H54 (cell line): Measurements from ENCODE around the gene SPTAN1.

ENCODE experiments used
- DNase-seq: peaks from one replicate; pipeline ENCODE4 v3.0.0; 2011; ENCODE audit warnings: low spot score, mixed read lengths; ENCODE audit not compliant: insufficient read length
- FAIRE-seq: peaks from 3 replicates; lab custom pipeline; 2011; peaks lifted over from hg19 to GRCh38; lab: Jason Lieb, UNC
- POLR2A ChIP-seq: IDR thresholded peaks from 2 replicates; pipeline ENCODE4 v1.6.1; 2011; ENCODE audit warnings: low read depth, mild to moderate bottlenecking, low read length

The SPTAN1 gene

GRCh38 chr9:128627127-128627715 is 74.8 kb downstream of the SPTAN1 start:
- DNase-seq (no peak), FAIRE-seq (no peak)
- TF ChIP-seq POLR2A = no peak

- TF ChIP-seq POLR2A = no peak
- FAIRE-seq = no peak
- no peak for DNase-seq
Measured at GRCh38 chr9:128627906-128628305, 75.5 kb downstream of the SPTAN1 start.

- no peak for TF ChIP-seq POLR2A
- no peak for FAIRE-seq
- peak; percentile 61 for DNase-seq
Measured at GRCh38 chr9:128628471-128629048, 76.2 kb downstream of the SPTAN1 start.

- DNase-seq = no peak
- TF ChIP-seq POLR2A = no peak
- no peak for FAIRE-seq
Measured at GRCh38 chr9:128629136-128629535, 76.7 kb downstream of the SPTAN1 start.

- no peak for FAIRE-seq
- DNase-seq = no peak
- TF ChIP-seq POLR2A = no peak
Measured at GRCh38 chr9:128629852-128630545, 77.6 kb downstream of the SPTAN1 start.

GRCh38 chr9:128631636-128632035 is 79.2 kb downstream of the SPTAN1 start:
- DNase-seq = no peak
- TF ChIP-seq POLR2A = no peak
- no peak for FAIRE-seq

GRCh38 chr9:128632066-128632465 is 79.7 kb downstream of the SPTAN1 start:
- DNase-seq = no peak
- FAIRE-seq = no peak
- TF ChIP-seq POLR2A = no peak

- no peak for TF ChIP-seq POLR2A
- no peak for DNase-seq
- FAIRE-seq = no peak
Measured at GRCh38 chr9:128632486-128632885, 80.1 kb downstream of the SPTAN1 start.

- DNase-seq = no peak
- TF ChIP-seq POLR2A = no peak
- no peak for FAIRE-seq
Measured at GRCh38 chr9:128633057-128633456, 80.7 kb downstream of the SPTAN1 start.

- FAIRE-seq (no peak), DNase-seq (no peak)
- TF ChIP-seq POLR2A = no peak
Measured at GRCh38 chr9:128633601-128634000, 81.2 kb downstream of the SPTAN1 start.

- no peak for TF ChIP-seq POLR2A
- FAIRE-seq (no peak), DNase-seq (no peak)
Measured at GRCh38 chr9:128634111-128634510, 81.7 kb downstream of the SPTAN1 start.

GRCh38 chr9:128634651-128635262 is 82.4 kb downstream of the SPTAN1 start:
- DNase-seq = no peak
- TF ChIP-seq POLR2A = no peak
- no peak for FAIRE-seq

- FAIRE-seq (peak; percentile 23), DNase-seq (peak; percentile 98)
- no peak for TF ChIP-seq POLR2A
Measured at GRCh38 chr9:128635266-128636023, 83.1 kb downstream of the SPTAN1 start.

- no peak for TF ChIP-seq POLR2A
- FAIRE-seq (no peak), DNase-seq (peak; percentile 74)
Measured at GRCh38 chr9:128636024-128636390, 83.6 kb downstream of the SPTAN1 start.
